Upper lobe of left lung (tissue), 6 donors: ENCODE results near the gene PAK4. TPM values are rescaled to one million over a fixed set of nuclear protein-coding genes. Genes with fewer than 3 reads are reported as not detected.

Experiments used
- ATAC-seq, 2 donors: fragments of 200-7000 bp; cut with Tn5 transposase; one replicate each; pipeline ENCODE4 v1.9.1; 2022; ENCODE audit warnings: mild to moderate bottlenecking in 2 of 2, moderate library complexity in 2 of 2; ENCODE audit not compliant: low FRiP score in 2 of 2
- DNase-seq, 2 donors: peaks; one replicate each; pipeline ENCODE4 v3.0.0-alpha.2; 2019 to 2020
- H3K27ac ChIP-seq, 4 donors: fragments of 200-600 bp; sonication (generic); one replicate each; pipeline ENCODE4 v1.5.1; 2016 to 2019
- H3K27me3 ChIP-seq, 4 donors: fragments of 200-600 bp; sonication (generic); one replicate each; pipeline ENCODE4 v1.5.1; 2017 to 2019
- H3K36me3 ChIP-seq, 4 donors: fragments of 200-600 bp; sonication (generic); one replicate each; pipeline ENCODE4 v1.5.1; 2016 to 2019
- H3K4me1 ChIP-seq, 4 donors: fragments of 200-600 bp; sonication (generic); one replicate each; pipeline ENCODE4 v1.5.1; 2018 to 2019
- H3K4me3 ChIP-seq, 4 donors: fragments of 200-600 bp; sonication (generic); one replicate each; pipeline ENCODE4 v1.5.1; 2017 to 2019; ENCODE audit warnings: mild to moderate bottlenecking in 2 of 4, moderate library complexity in 1 of 4
- H3K9me3 ChIP-seq, 4 donors: fragments of 200-600 bp; sonication (generic); one replicate each; pipeline ENCODE4 v1.5.1; 2018 to 2019
- EP300 ChIP-seq, 4 donors: sonication (generic); formaldehyde crosslinking; IDR thresholded peaks; one replicate each; pipeline ENCODE4 v1.5.1; 2017; ENCODE audit warnings: antibody characterized with exemption in 4 of 4, control low read depth in 2 of 4
- POLR2A ChIP-seq, 4 donors: fragments of 450-650 bp; IDR thresholded peaks; one replicate each; pipeline ENCODE4 v1.5.1; 2016 to 2017; ENCODE audit warnings: antibody characterized with exemption in 4 of 4, mild to moderate bottlenecking in 2 of 4
- POLR2AphosphoS5 ChIP-seq, 2 donors: sonication (generic); formaldehyde crosslinking; IDR thresholded peaks; one replicate each; pipeline ENCODE4 v1.5.1; 2017; ENCODE audit warnings: antibody characterized with exemption in 2 of 2
- WGBS, 2 donors: methylation state at CpG; one replicate each; pipeline ENCODE4 v1.1.5; 2017 to 2018; 5-methylcytosine and 5-hydroxymethylcytosine counted together
- total RNA-seq, 6 donors: library from RNA; depleted of rRNA in 4 of 6; stranded (reverse); fragments of >200 nt in 4 of 6; gene quantifications; one replicate each; pipeline versions ENCODE4 v1.1.0 to v1.2.1, GENCODE V29; 2016 to 2021
- TF ChIP-seq, protein P1 (sequence below), 6 experiments: fragments of 450-650 bp in 4 of 6; fragments of 200-600 bp in 2 of 6; sonication (generic) in 2 of 6; IDR thresholded peaks; one replicate each; pipeline ENCODE4 v1.5.1; 2016 to 2019; ENCODE audit warnings: antibody characterized with exemption in 6 of 6
- donor health status: DM: no; HTN: no; CAD: no; lungs with moderate emphysema.
- donor health status: DM: no; HTN: yes; CAD: no; lungs with severe emphysema.

The PAK4 gene
- total RNA-seq, 6 donors from 2014 or later, result 23.4 to 88.2 (median 54.4) TPM

DNA sequence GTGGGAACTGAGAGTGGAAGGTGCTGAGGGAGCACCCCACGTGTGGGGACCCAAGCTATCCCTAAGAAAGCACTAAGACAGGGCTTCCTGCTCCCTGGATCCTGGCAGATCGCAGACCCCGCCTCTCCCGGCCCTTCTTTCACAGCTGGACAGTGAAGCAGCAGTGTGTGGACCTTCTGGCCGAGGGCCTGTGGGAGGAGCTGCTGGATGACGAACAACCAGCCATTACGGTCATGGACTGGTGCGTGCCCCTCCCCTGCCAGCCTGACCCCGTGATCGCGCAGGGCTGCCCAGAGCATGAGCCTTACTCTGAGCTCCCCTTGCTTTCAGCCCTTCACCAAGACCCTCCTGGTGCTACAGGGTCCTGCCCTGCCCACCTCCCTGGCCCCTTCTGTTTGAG, 73.4 kb downstream of the PAK4 start:
- H3K4me3 ChIP-seq, result no peak overlapping the region
- WGBS, 2 donors, result 38 to 61% methylated on average over 6 to 11 of the region's 11 CpGs
- ATAC-seq (peak in 1 of 2 donors; percentile 60), DNase-seq (no peak)
- no peak overlapping the region for H3K27ac ChIP-seq
- H3K36me3 ChIP-seq, result no peaks in the 10 kb centered on the region
- H3K9me3 ChIP-seq, result no peaks in the 10 kb centered on the region
- peaks cover 4 to 25% (median 12%) of the 10 kb centered on the region in 4 donors for H3K4me1 ChIP-seq
- H3K27me3 ChIP-seq, result peaks cover 0 to 26% (median 12%) of the 10 kb centered on the region in 4 donors
- TF ChIP-seq EP300 (IDR thresholded peaks at IDR 0.05) (no peak), POLR2A (IDR thresholded peaks at IDR 0.05) (no peak), POLR2AphosphoS5 (IDR thresholded peaks at IDR 0.05) (no peak)
- TF ChIP-seq, protein P1, sequence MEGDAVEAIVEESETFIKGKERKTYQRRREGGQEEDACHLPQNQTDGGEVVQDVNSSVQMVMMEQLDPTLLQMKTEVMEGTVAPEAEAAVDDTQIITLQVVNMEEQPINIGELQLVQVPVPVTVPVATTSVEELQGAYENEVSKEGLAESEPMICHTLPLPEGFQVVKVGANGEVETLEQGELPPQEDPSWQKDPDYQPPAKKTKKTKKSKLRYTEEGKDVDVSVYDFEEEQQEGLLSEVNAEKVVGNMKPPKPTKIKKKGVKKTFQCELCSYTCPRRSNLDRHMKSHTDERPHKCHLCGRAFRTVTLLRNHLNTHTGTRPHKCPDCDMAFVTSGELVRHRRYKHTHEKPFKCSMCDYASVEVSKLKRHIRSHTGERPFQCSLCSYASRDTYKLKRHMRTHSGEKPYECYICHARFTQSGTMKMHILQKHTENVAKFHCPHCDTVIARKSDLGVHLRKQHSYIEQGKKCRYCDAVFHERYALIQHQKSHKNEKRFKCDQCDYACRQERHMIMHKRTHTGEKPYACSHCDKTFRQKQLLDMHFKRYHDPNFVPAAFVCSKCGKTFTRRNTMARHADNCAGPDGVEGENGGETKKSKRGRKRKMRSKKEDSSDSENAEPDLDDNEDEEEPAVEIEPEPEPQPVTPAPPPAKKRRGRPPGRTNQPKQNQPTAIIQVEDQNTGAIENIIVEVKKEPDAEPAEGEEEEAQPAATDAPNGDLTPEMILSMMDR (IDR thresholded peaks at IDR 0.05), result no peak

DNA sequence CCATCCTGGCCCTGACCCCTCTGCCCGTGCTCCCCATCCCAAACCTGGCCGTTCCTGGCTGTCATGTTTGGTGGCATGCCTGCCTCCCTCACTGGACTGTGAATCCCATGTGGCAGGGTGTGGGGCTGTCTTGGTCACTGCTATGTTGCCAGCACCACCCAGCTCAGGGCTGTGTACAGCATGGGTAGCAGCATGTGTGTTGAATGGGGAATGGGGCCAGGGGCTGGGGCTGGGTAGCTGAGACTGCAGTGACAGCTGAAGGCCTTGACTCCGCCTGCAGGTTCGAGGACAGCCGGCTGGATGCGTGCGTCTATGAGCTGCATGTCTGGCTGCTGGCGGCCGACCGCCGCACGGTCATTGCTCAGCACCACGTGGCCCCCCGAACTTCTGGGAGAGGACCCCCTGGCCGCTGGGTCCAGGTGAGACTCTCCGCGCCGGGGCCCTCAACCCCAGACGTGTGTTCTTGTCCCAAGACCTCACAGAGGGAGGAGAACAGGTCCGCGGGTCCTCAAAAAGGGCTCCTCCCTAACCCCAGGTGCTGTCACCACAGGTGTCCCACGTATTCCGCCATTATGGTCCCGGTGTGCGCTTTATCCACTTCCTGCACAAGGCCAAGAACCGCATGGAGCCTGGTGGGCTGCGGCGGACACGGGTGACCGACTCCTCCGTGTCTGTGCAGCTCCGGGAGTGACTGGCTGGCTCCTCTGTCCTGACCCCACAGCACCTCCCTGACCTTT, 74.6 kb downstream of the PAK4 start:
- Histone ChIP-seq H3K4me3 (no peak overlapping the region), H3K27me3 (peaks cover 0 to 27% (median 13%) of the 10 kb centered on the region in 4 donors), H3K27ac (no peak overlapping the region), H3K9me3 (no peaks in the 10 kb centered on the region), H3K4me1 (peaks cover 4 to 28% (median 15%) of the 10 kb centered on the region in 4 donors), H3K36me3 (no peaks in the 10 kb centered on the region)
- ATAC-seq, result no peak
- TF ChIP-seq EP300 (IDR thresholded peaks at IDR 0.05), result no peak
- TF ChIP-seq, protein P1 (IDR thresholded peaks at IDR 0.05), result no peak
- no peak for TF ChIP-seq POLR2A (IDR thresholded peaks at IDR 0.05)
- TF ChIP-seq POLR2AphosphoS5 (IDR thresholded peaks at IDR 0.05), result no peak
- peak in 1 of 2 donors; percentile 81 for DNase-seq
- WGBS, 2 donors, result 90 to 91% methylated on average over 21 to 24 of the region's 32 CpGs

DNA sequence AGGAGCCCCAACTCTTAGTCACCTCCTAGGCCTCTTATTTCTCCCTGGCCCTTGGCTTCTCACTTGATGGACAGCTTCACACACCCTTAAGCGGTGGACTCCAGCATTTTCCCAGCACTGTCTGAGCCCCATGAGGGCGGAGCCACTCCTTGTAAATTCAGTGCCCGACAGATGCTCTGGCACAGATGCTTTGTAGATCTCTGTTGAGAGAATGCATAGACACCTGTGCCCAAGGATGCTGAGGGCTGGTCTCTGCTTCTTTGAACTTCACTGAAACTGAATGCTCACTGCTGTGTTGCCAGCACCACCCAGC, 75.2 kb downstream of the PAK4 start:
- 74 to 90% methylated on average over 3 of the region's 3 CpGs for WGBS, 2 donors
- Histone ChIP-seq H3K4me3 (no peak overlapping the region), H3K36me3 (no peaks in the 10 kb centered on the region), H3K27me3 (peaks cover 0 to 27% (median 13%) of the 10 kb centered on the region in 4 donors), H3K9me3 (no peaks in the 10 kb centered on the region), H3K27ac (no peak overlapping the region), H3K4me1 (peaks cover 4 to 25% (median 16%) of the 10 kb centered on the region in 4 donors)
- ATAC-seq, result no peak
- DNase-seq, result no peak
- TF ChIP-seq, protein P1 (IDR thresholded peaks at IDR 0.05), result no peak
- TF ChIP-seq POLR2AphosphoS5 (IDR thresholded peaks at IDR 0.05) (no peak), POLR2A (IDR thresholded peaks at IDR 0.05) (no peak), EP300 (IDR thresholded peaks at IDR 0.05) (no peak)

DNA sequence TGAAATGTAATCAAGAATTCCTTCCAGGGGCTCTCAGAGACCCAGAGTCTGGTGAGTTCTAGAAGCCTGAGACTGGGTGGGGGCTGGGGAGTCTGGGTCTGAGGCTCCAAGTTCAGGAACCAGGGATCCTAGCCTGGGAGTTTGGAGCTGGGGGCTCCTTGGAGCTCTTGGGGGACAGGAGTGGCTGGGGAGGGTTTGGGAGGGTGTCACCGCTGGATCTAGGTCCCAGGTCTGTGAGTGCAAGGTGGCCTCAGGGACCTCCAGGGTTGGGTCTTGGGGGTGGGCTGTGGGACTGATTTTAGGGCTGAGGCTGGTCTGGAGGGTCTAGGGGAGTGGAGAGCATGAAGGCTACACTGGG, 77.4 kb downstream of the PAK4 start:
- 86 to 100% methylated on average over 1 of the region's 1 CpG for WGBS, 2 donors
- H3K4me1 ChIP-seq, result peaks cover 0 to 13% (median 4%) of the 10 kb centered on the region in 4 donors
- no peak for DNase-seq
- H3K36me3 ChIP-seq, result no peaks in the 10 kb centered on the region
- no peak overlapping the region for H3K27ac ChIP-seq
- ATAC-seq, result no peak
- TF ChIP-seq, protein P1 (IDR thresholded peaks at IDR 0.05), result no peak
- TF ChIP-seq POLR2AphosphoS5 (IDR thresholded peaks at IDR 0.05) (no peak), EP300 (IDR thresholded peaks at IDR 0.05) (no peak), POLR2A (IDR thresholded peaks at IDR 0.05) (no peak)
- no peak overlapping the region for H3K4me3 ChIP-seq
- H3K9me3 ChIP-seq, result no peaks in the 10 kb centered on the region
- H3K27me3 ChIP-seq, result peaks cover 0 to 17% (median 4%) of the 10 kb centered on the region in 4 donors
